Aorta (tissue), 5 donors: ENCODE results near the gene WBP2. TPM values are rescaled to one million over a fixed set of nuclear protein-coding genes. Genes with fewer than 3 reads are reported as not detected.

Experiments
- ATAC-seq: fragments of 200-7000 bp; cut with Tn5 transposase; one replicate; pipeline ENCODE4 v1.9.1; 2022; ENCODE audit warnings: moderate library complexity; ENCODE audit not compliant: low FRiP score
- DNase-seq, 2 donors: peaks; one replicate each; pipeline ENCODE4 v3.0.0-alpha.2; 2020
- H3K27ac ChIP-seq, 2 donors: one replicate each; pipeline ENCODE4 v1.5.1; 2013; ENCODE audit warnings: low read length in 2 of 2, mild to moderate bottlenecking in 2 of 2, moderate library complexity in 2 of 2, control low read depth in 1 of 2, inconsistent platforms in 1 of 2, low read depth in 1 of 2
- H3K27me3 ChIP-seq, 2 donors: one replicate each; pipeline ENCODE4 v1.6.1; 2013; ENCODE audit warnings: control low read depth in 1 of 2, low read length in 1 of 2, mild to moderate bottlenecking in 1 of 2, moderate library complexity in 1 of 2; ENCODE audit not compliant: insufficient read depth in 2 of 2, control insufficient read depth in 1 of 2
- H3K36me3 ChIP-seq, 2 donors: one replicate each; pipeline ENCODE4 v1.6.1; 2013; ENCODE audit warnings: control low read depth in 1 of 2, low read length in 1 of 2, mild to moderate bottlenecking in 1 of 2; ENCODE audit not compliant: insufficient read depth in 2 of 2, control insufficient read depth in 1 of 2
- H3K4me1 ChIP-seq, 2 donors: one replicate each; pipeline ENCODE4 v1.6.1; 2013; ENCODE audit warnings: low read length in 2 of 2, control low read depth in 1 of 2, mild to moderate bottlenecking in 1 of 2, moderate library complexity in 1 of 2; ENCODE audit not compliant: insufficient read depth in 2 of 2, control insufficient read depth in 1 of 2
- H3K4me3 ChIP-seq, 2 donors: one replicate each; pipeline ENCODE4 v1.5.1; 2013; ENCODE audit warnings: low read length in 2 of 2, control low read depth in 1 of 2, mild to moderate bottlenecking in 1 of 2
- H3K9me3 ChIP-seq: one replicate; pipeline ENCODE4 v1.6.1; 2013; ENCODE audit warnings: mild to moderate bottlenecking, low read length; ENCODE audit not compliant: control insufficient read depth
- WGBS, 2 donors: extraction: QIAGEN DNeasy Blood & Tissue Kit; methylation state at CpG; one replicate each; pipeline ENCODE4 v1.1.7; 2013; 5-methylcytosine and 5-hydroxymethylcytosine counted together
- intact Hi-C, 2 donors: fragments of 100-400 bp; cut with DNase I; formaldehyde crosslinking; loops; one replicate each; pipeline versions ENCODE4 v1.14.2 to v1.15.0; 2022
- polyA plus RNA-seq, 2 donors: library from polyadenylated mRNA; stranded (reverse); fragments of 200-250 nt; gene quantifications; one replicate each; pipeline ENCODE4 v1.2.3, GENCODE V29; 2013
- total RNA-seq, 2 donors: library from RNA; stranded (reverse); fragmentation: NEBNext Ultra II Directional; extraction: Animal tissue kit (Norgen Biotek cat#: 25700); gene quantifications; one replicate each; pipeline ENCODE4 v1.2.1, GENCODE V29; 2021
- donor health status: healthy with polysubstance abuse.
- donor health status: Bipolar disorder and iron deficiency.
- donor health status: DM: no; HTN: no; CAD: no.
- donor health status: DM: no; HTN: no; CAD: no.
- donor health status: DM: yes; HTN: yes; CAD: no.

The WBP2 gene
- total and polyA plus RNA-seq, 4 donors = 54.6 to 123 (median 113) TPM

DNA sequence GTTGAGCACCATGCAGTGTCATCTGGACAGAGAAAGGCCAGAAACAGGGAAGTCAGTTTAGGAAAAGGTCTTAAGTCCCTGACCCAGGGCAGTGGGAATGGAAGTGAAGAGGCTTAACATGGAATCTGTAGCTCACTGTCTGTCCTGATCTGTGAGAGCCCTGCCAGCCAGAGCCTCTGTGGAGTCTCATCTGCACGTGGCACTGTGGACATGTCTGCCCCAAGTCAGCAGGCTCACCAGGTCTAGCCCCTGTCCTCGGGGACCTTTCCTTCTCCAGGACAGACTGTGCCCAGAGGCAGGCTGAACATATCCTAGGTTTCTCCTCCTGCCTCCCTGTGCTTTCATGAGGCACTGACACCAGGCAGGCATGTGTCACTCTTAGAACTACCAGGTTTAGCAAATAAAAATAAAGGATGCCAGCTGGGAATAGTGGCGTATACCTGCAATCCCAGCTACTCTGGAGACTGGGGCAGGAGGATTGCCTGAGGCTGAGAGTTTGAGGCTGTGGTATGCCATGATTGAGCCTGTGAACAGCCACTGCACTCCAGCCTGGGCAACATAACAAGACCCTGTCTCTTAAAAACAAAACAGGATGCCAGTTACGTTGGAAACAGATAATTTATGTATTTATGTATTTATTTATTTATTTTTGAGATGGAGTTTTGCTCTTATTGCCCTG, 48.2 kb downstream of the WBP2 start:
- Histone ChIP-seq H3K4me3 (no peak overlapping the region), H3K4me1 (no peaks in the 10 kb centered on the region), H3K9me3 (no peaks in the 10 kb centered on the region), H3K36me3 (no peaks in the 10 kb centered on the region), H3K27me3 (no peaks in the 10 kb centered on the region), H3K27ac (no peak overlapping the region)
- DNase-seq = peak in 1 of 2 donors; percentile 40
- intact Hi-C loops = no loop called here
- ATAC-seq = no peak
- WGBS, 2 donors = 74 to 77% methylated on average over 4 of the region's 4 CpGs

DNA sequence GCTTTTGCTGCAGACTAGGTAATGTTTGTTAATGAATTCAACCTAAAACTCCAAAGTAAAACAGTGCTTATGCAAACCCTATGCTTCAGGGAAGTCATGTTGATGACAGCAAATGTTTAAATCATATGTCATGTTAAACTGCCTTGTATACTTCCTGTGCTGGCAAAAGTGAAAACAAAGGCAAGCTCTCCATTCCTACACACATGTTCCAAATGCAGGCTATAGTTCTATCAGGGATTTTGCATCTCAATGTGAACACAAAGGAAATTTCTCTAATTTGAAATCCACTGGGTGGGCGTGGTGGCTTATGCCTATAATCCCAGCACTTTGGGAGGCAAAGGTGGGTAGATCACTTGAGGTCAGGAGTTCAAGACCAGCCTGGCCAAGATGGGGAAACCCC, 51.3 kb downstream of the WBP2 start:
- Histone ChIP-seq H3K27me3 (no peaks in the 10 kb centered on the region), H3K4me3 (no peak overlapping the region), H3K27ac (no peak overlapping the region), H3K4me1 (no peaks in the 10 kb centered on the region), H3K9me3 (no peaks in the 10 kb centered on the region), H3K36me3 (peaks cover 0 to 5% of the 10 kb centered on the region in 2 donors)
- intact Hi-C loops = no loop called here
- ATAC-seq (no peak), DNase-seq (no peak)
- 92 to 96% methylated on average over 1 of the region's 1 CpG for WGBS, 2 donors

DNA sequence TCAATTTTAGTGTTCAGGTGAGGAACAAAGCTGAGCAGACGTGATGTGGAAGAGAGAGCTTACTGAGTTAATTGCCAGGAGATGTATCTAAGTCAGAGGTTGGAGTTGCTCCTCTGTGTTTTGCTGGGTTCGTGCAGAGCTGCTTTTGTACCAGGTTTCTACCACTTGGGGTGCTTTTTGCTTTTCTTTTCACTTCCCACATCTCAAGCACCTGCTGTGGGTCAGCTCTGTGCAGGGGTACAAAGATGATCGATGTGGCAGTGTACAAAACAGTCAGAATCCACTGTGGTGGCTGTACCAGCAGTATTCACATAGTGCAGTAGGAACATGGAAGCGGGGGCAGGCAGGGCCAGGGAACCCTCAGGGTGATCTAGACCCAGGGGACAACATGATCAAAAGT, 55.7 kb downstream of the WBP2 start:
- intact Hi-C loops = loop anchor here in 1 of 2 donors (10.0 kb wide), 1 partner anchor 45 kb away; the partner anchor contains the start of gene UNC13D
- Histone ChIP-seq H3K4me1 (no peaks in the 10 kb centered on the region), H3K9me3 (no peaks in the 10 kb centered on the region), H3K27ac (no peak overlapping the region), H3K4me3 (no peak overlapping the region), H3K27me3 (no peaks in the 10 kb centered on the region), H3K36me3 (peaks cover 0 to 6% of the 10 kb centered on the region in 2 donors)
- WGBS, 2 donors = 80 to 88% methylated on average over 4 of the region's 4 CpGs
- DNase-seq (peak in 1 of 2 donors; percentile 38), ATAC-seq (no peak)

DNA sequence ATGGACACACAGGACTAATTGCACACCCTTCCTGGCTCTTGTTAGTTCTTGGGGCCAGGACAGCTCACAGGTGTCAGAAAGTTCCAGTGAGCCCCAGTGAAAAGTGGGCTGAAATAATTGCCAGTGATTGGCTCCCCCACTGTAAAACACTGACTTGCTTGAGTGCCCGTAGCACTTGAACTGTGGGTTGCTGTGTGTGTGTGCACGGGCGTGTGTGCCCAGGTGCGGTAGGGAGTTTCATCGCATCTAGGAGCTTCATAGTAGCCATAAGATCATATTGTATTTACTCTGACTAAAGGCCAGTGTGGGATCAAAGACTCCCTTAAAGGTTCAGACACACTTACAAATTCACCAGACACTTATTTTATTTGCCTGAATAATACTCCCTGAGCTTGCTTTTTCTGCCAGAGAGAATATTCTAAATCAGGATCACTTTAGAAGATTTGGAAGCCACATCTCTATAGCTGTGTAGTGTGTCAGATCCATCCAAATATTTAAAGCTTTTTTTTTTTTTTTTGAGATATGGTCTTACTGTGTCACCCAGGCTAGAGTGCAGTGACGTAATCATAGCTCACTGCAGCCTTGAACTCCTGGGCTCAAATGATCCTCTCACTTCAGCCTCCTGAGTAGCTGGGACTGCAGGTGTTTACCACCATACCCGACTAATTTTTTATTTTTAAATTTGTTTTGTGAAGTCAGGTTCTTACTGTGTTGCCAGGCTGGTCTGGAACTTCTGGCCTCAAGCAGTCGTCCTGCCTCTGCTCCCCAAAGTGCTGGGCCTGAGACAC, 59.1 kb downstream of the WBP2 start:
- H3K27ac ChIP-seq = no peak overlapping the region
- intact Hi-C loops = loop anchor here in 1 of 2 donors (10.0 kb wide), 1 partner anchor 49 kb away; the partner anchor contains the start of gene UNC13D
- H3K27me3 ChIP-seq = no peaks in the 10 kb centered on the region
- peaks cover 0 to 6% of the 10 kb centered on the region in 2 donors for H3K36me3 ChIP-seq
- DNase-seq (peak in 1 of 2 donors; percentile 12), ATAC-seq (no peak)
- WGBS, 2 donors = 90 to 94% methylated on average over 8 of the region's 8 CpGs
- no peaks in the 10 kb centered on the region for H3K4me1 ChIP-seq
- no peak overlapping the region for H3K4me3 ChIP-seq
- H3K9me3 ChIP-seq = no peaks in the 10 kb centered on the region

Other genes with a start within 250 kb of the WBP2 start
- gene SMIM5, start 221.9 kb downstream of the WBP2 start, total RNA-seq = 1 to 10 TPM in 1 of 2 donors, under 1 TPM in 1; 0.23 to 1.2 TPM
- gene SMIM5, start 221.9 kb downstream of the WBP2 start, polyA plus RNA-seq = 1 to 10 TPM in 1 of 2 donors, under 1 TPM in 1; 0.05 to 2.1 TPM
- 10 to 100 TPM; 11.4 to 26.1 TPM for gene RECQL5, start 188.2 kb downstream of the WBP2 start, total RNA-seq
- 10 to 100 TPM in 1 of 2 donors, 1 to 10 TPM in 1; 3.3 to 40.6 TPM for gene RECQL5, start 188.2 kb downstream of the WBP2 start, polyA plus RNA-seq
- gene SAP30BP, start 188.0 kb downstream of the WBP2 start, total RNA-seq = 10 to 100 TPM; 72.6 to 78.6 TPM
- gene SAP30BP, start 188.0 kb downstream of the WBP2 start, polyA plus RNA-seq = 100 to 1,000 TPM in 1 of 2 donors, 10 to 100 TPM in 1; 43.3 to 127 TPM
- 10 to 100 TPM; 40.3 to 69.5 TPM for gene ITGB4, start 133.9 kb downstream of the WBP2 start, total RNA-seq
- 10 to 100 TPM in 1 of 2 donors, 1 to 10 TPM in 1; 7.5 to 13.9 TPM for gene ITGB4, start 133.9 kb downstream of the WBP2 start, polyA plus RNA-seq
- gene GALK1, start 90.1 kb downstream of the WBP2 start, total RNA-seq = 10 to 100 TPM; 16.8 to 27.1 TPM
- 10 to 100 TPM; 16.9 to 44.8 TPM for gene GALK1, start 90.1 kb downstream of the WBP2 start, polyA plus RNA-seq
- gene UNK, start 70.5 kb downstream of the WBP2 start, total RNA-seq = 10 to 100 TPM; 28.9 to 34.1 TPM
- 10 to 100 TPM in 1 of 2 donors, 1 to 10 TPM in 1; 8.8 to 21.7 TPM for gene UNK, start 70.5 kb downstream of the WBP2 start, polyA plus RNA-seq
- gene UNC13D, start 10.9 kb downstream of the WBP2 start, total RNA-seq = 10 to 100 TPM; 17.7 to 20.0 TPM
- 10 to 100 TPM in 1 of 2 donors, 1 to 10 TPM in 1; 3.8 to 23.1 TPM for gene UNC13D, start 10.9 kb downstream of the WBP2 start, polyA plus RNA-seq
- gene TRIM47, start 23.2 kb upstream of the WBP2 start, total RNA-seq = 10 to 100 TPM; 39.8 to 88.5 TPM
- gene TRIM47, start 23.2 kb upstream of the WBP2 start, polyA plus RNA-seq = 10 to 100 TPM; 15.7 to 47.7 TPM
- gene TRIM65, start 41.6 kb upstream of the WBP2 start, total RNA-seq = 10 to 100 TPM; 15.1 to 26.6 TPM
- 10 to 100 TPM; 10.0 to 12.8 TPM for gene TRIM65, start 41.6 kb upstream of the WBP2 start, polyA plus RNA-seq
- gene MRPL38, start 49.5 kb upstream of the WBP2 start, total RNA-seq = 10 to 100 TPM; 51.3 to 65.4 TPM
- 100 to 1,000 TPM in 1 of 2 donors, 10 to 100 TPM in 1; 25.2 to 128 TPM for gene MRPL38, start 49.5 kb upstream of the WBP2 start, polyA plus RNA-seq
- gene FBF1, start 85.7 kb upstream of the WBP2 start, total RNA-seq = 10 to 100 TPM in 1 of 2 donors, 1 to 10 TPM in 1; 5.5 to 12.2 TPM
- gene FBF1, start 85.7 kb upstream of the WBP2 start, polyA plus RNA-seq = 10 to 100 TPM in 1 of 2 donors, 1 to 10 TPM in 1; 1.0 to 21.6 TPM
- 10 to 100 TPM; 41.5 to 48.8 TPM for gene ACOX1, start 123.8 kb upstream of the WBP2 start, total RNA-seq
- gene ACOX1, start 123.8 kb upstream of the WBP2 start, polyA plus RNA-seq = 10 to 100 TPM; 14.6 to 16.2 TPM
- 10 to 100 TPM in 1 of 2 donors, 1 to 10 TPM in 1; 8.9 to 15.1 TPM for gene TEN1, start 123.9 kb upstream of the WBP2 start, total RNA-seq
- gene TEN1, start 123.9 kb upstream of the WBP2 start, polyA plus RNA-seq = 10 to 100 TPM; 18.8 to 19.7 TPM
- 1 to 10 TPM; 3.5 to 7.2 TPM for gene CDK3, start 145.5 kb upstream of the WBP2 start, total RNA-seq
- 10 to 100 TPM in 1 of 2 donors, 1 to 10 TPM in 1; 3.9 to 24.0 TPM for gene CDK3, start 145.5 kb upstream of the WBP2 start, polyA plus RNA-seq
- under 1 TPM; 0.16 to 0.21 TPM for gene EVPL, start 172.0 kb upstream of the WBP2 start, total RNA-seq
- gene EVPL, start 172.0 kb upstream of the WBP2 start, polyA plus RNA-seq = 10 to 100 TPM in 1 of 2 donors, under 1 TPM in 1; 0.10 to 12.5 TPM
- 10 to 100 TPM; 57.6 to 60.9 TPM for gene SRP68, start 217.2 kb upstream of the WBP2 start, total RNA-seq
- gene SRP68, start 217.2 kb upstream of the WBP2 start, polyA plus RNA-seq = 10 to 100 TPM; 35.1 to 41.8 TPM
- gene GALR2, start 219.4 kb upstream of the WBP2 start, total RNA-seq = not detected
- not detected for gene GALR2, start 219.4 kb upstream of the WBP2 start, polyA plus RNA-seq
- gene ZACN, start 223.8 kb upstream of the WBP2 start, total RNA-seq = not detected
- gene ZACN, start 223.8 kb upstream of the WBP2 start, polyA plus RNA-seq = 1 to 10 TPM in 1 of 2 donors, under 1 TPM in 1; 0.75 to 3.0 TPM
- gene EXOC7, start 248.5 kb upstream of the WBP2 start, total RNA-seq = 100 to 1,000 TPM in 1 of 2 donors, 10 to 100 TPM in 1; 98.8 to 138 TPM
- gene EXOC7, start 248.5 kb upstream of the WBP2 start, polyA plus RNA-seq = 100 to 1,000 TPM in 1 of 2 donors, 10 to 100 TPM in 1; 25.7 to 102 TPM